Measurements from ENCODE around the gene NUCB2. TPM values are rescaled to one million over a fixed set of nuclear protein-coding genes. Genes with fewer than 3 reads are reported as not detected.

The NUCB2 gene
- polyA plus RNA-seq, 1 donor (not counting 4 experiments of a cell fraction or from before 2014, with no cell fraction given), result 44.2 TPM

- no peak for TF ChIP-seq CTCF (optimal IDR thresholded peaks at IDR 0.05 in 1 of 3, IDR thresholded peaks at IDR 0.05 in 1 of 3, conservative IDR thresholded peaks at IDR 0.05 in 1 of 3; ENCODE audit: extremely low read depth in 1 of 3, insufficient read depth in 2 of 3, low read length in 3 of 3)
- no peak for TF ChIP-seq EZH2 (IDR thresholded peaks at IDR 0.05; ENCODE audit: low read length)
- no peaks in the 10 kb centered on the region for H3K27me3 ChIP-seq (ENCODE audit: control insufficient read depth, extremely low read depth, insufficient read depth, low read length)
- dilution Hi-C loops (cut with MboI; ENCODE audit: extremely low pct_ligation_motif_present, low sequenced_read_pairs), result no loop called here
Measured at GRCh38 chr11:17273211-17273610, 3.3 kb upstream of the NUCB2 start.

GRCh38 chr11:17273668-17274282, 2.8 kb upstream of the NUCB2 start:
- Histone ChIP-seq H3K79me2 (ENCODE audit: control insufficient read depth, insufficient read depth, low read length) (peaks cover 4% of the 10 kb centered on the region), H2AFZ (ENCODE audit: control insufficient read depth, low read length) (no peak overlapping the region), H3K4me1 (ENCODE audit: control insufficient read depth, extremely low read depth, insufficient read depth, low read length) (peaks cover 16% of the 10 kb centered on the region), H3K36me3 (ENCODE audit: control insufficient read depth in 2 of 2, extremely low read depth in 1 of 2, insufficient read depth in 2 of 2, low read length in 2 of 2) (no peaks in the 10 kb centered on the region), H3K27ac (ENCODE audit: control insufficient read depth, insufficient read depth, low read length) (no peak overlapping the region), H3K9me1 (ENCODE audit: control insufficient read depth, extremely low read depth, insufficient read depth, low read length) (no peaks in the 10 kb centered on the region), H3K4me2 (ENCODE audit: control insufficient read depth, extremely low read depth, insufficient read depth, low read depth, low read length) (no peak overlapping the region), H3K4me3 (ENCODE audit: control insufficient read depth in 2 of 3, extremely low read depth in 1 of 3, insufficient read depth in 2 of 3, low read depth in 1 of 3, low read length in 3 of 3) (no peak overlapping the region), H3K9ac (ENCODE audit: control insufficient read depth, extremely low read depth, insufficient read depth, low read length) (no peak overlapping the region), H3K27me3 (ENCODE audit: control insufficient read depth, extremely low read depth, insufficient read depth, low read length) (no peaks in the 10 kb centered on the region), H4K20me1 (ENCODE audit: control insufficient read depth, extremely low read depth, insufficient read depth, low read length) (no peaks in the 10 kb centered on the region), H3K9me3 (ENCODE audit: control insufficient read depth, low read depth, low read length) (no peaks in the 10 kb centered on the region)
- DNase-seq (ENCODE audit: low read depth, low spot score) (no peak), FAIRE-seq (no peak)
- TF ChIP-seq CTCF (optimal IDR thresholded peaks at IDR 0.05 in 1 of 3, IDR thresholded peaks at IDR 0.05 in 1 of 3, conservative IDR thresholded peaks at IDR 0.05 in 1 of 3; ENCODE audit: extremely low read depth in 1 of 3, insufficient read depth in 2 of 3, low read length in 3 of 3) (no peak), EZH2 (IDR thresholded peaks at IDR 0.05; ENCODE audit: low read length) (no peak)
- dilution Hi-C loops (cut with MboI; ENCODE audit: extremely low pct_ligation_motif_present, low sequenced_read_pairs), result no loop called here

More at GRCh38 chr11:17273211-17273610, 3.3 kb upstream of the NUCB2 start:
- no peak for FAIRE-seq
- Histone ChIP-seq H3K4me3 (ENCODE audit: control insufficient read depth in 2 of 3, extremely low read depth in 1 of 3, insufficient read depth in 2 of 3, low read depth in 1 of 3, low read length in 3 of 3) (no peak overlapping the region), H3K4me2 (ENCODE audit: control insufficient read depth, extremely low read depth, insufficient read depth, low read depth, low read length) (no peak overlapping the region), H3K9me1 (ENCODE audit: control insufficient read depth, extremely low read depth, insufficient read depth, low read length) (no peaks in the 10 kb centered on the region), H3K9ac (ENCODE audit: control insufficient read depth, extremely low read depth, insufficient read depth, low read length) (no peak overlapping the region), H3K4me1 (ENCODE audit: control insufficient read depth, extremely low read depth, insufficient read depth, low read length) (peaks cover 18% of the 10 kb centered on the region), H3K9me3 (ENCODE audit: control insufficient read depth, low read depth, low read length) (no peaks in the 10 kb centered on the region), H4K20me1 (ENCODE audit: control insufficient read depth, extremely low read depth, insufficient read depth, low read length) (no peaks in the 10 kb centered on the region), H3K27ac (ENCODE audit: control insufficient read depth, insufficient read depth, low read length) (no peak overlapping the region), H3K36me3 (ENCODE audit: control insufficient read depth in 2 of 2, extremely low read depth in 1 of 2, insufficient read depth in 2 of 2, low read length in 2 of 2) (no peaks in the 10 kb centered on the region), H2AFZ (ENCODE audit: control insufficient read depth, low read length) (no peak overlapping the region), H3K79me2 (ENCODE audit: control insufficient read depth, insufficient read depth, low read length) (peaks cover 4% of the 10 kb centered on the region)
- no peak for DNase-seq (ENCODE audit: low read depth, low spot score)
